Measurements from ENCODE around the gene SEC11A. TPM values are rescaled to one million over a fixed set of nuclear protein-coding genes. Genes with fewer than 3 reads are reported as not detected.

The SEC11A gene
- total and polyA plus RNA-seq, 4 donors: 56.7 to 90.2 (median 71.3) TPM

GRCh38 chr15:84669726-84670125 lies 46.2 kb downstream of the SEC11A start (continued):
- TF ChIP-seq NR2F2 (IDR thresholded peaks at IDR 0.05) (no peak), CTCF (IDR thresholded peaks at IDR 0.05; ENCODE audit: low read depth, low read length, missing input control) (no peak), JUND (IDR thresholded peaks at IDR 0.05) (no peak), HNF4G (IDR thresholded peaks at IDR 0.05) (no peak)

GRCh38 chr15:84668221-84668982 lies 47.5 kb downstream of the SEC11A start:
- Histone ChIP-seq H3K27ac (ENCODE audit: low read depth in 1 of 2, low read length in 2 of 2) (no peak overlapping the region), H3K4me3 (ENCODE audit: low read depth in 1 of 3, low read length in 3 of 3) (no peak overlapping the region), H3K36me3 (ENCODE audit: control insufficient read depth in 4 of 4, insufficient read depth in 3 of 4, low read depth in 1 of 4, low read length in 3 of 4) (peaks cover 5 to 36% (median 16%) of the 10 kb centered on the region in 4 donors), H3K27me3 (ENCODE audit: control insufficient read depth in 4 of 4, insufficient read depth in 4 of 4, low read length in 3 of 4) (no peaks in the 10 kb centered on the region), H3K9me3 (ENCODE audit: control insufficient read depth in 4 of 4, low read length in 3 of 4) (no peaks in the 10 kb centered on the region), H3K4me1 (ENCODE audit: control insufficient read depth in 4 of 4, insufficient read depth in 4 of 4, low read length in 3 of 4) (peaks cover 0 to 10% (median 7%) of the 10 kb centered on the region in 4 donors), H3K9ac (ENCODE audit: low read depth in 1 of 2, low read length in 2 of 2) (no peak overlapping the region)
- no peak for DNase-seq (ENCODE audit: low spot score)
- no peak for TF ChIP-seq FOXA1 (IDR thresholded peaks at IDR 0.05)
- no peak for TF ChIP-seq SP1 (IDR thresholded peaks at IDR 0.05)
- no peak for TF ChIP-seq RAD21 (IDR thresholded peaks at IDR 0.05)
- no peak for TF ChIP-seq HNF4A (conservative IDR thresholded peaks at IDR 0.05)
- no peak for TF ChIP-seq RXRA (IDR thresholded peaks at IDR 0.05)
- TF ChIP-seq ZBTB33 (IDR thresholded peaks at IDR 0.05): no peak
- no peak for TF ChIP-seq MAX (IDR thresholded peaks at IDR 0.05)
- no peak for TF ChIP-seq NR2F2 (IDR thresholded peaks at IDR 0.05)
- whole genome bisulfite sequencing: 98% methylated on average over 3 of the region's 3 CpGs

- Histone ChIP-seq H3K9me3 (ENCODE audit: control insufficient read depth in 4 of 4, low read length in 3 of 4) (no peaks in the 10 kb centered on the region), H3K27me3 (ENCODE audit: control insufficient read depth in 4 of 4, insufficient read depth in 4 of 4, low read length in 3 of 4) (no peaks in the 10 kb centered on the region), H3K4me1 (ENCODE audit: control insufficient read depth in 4 of 4, insufficient read depth in 4 of 4, low read length in 3 of 4) (peaks cover 0 to 3% (median 2%) of the 10 kb centered on the region in 4 donors), H3K36me3 (ENCODE audit: control insufficient read depth in 4 of 4, insufficient read depth in 3 of 4, low read depth in 1 of 4, low read length in 3 of 4) (peaks cover 5 to 36% (median 16%) of the 10 kb centered on the region in 4 donors), H3K27ac (ENCODE audit: low read depth in 1 of 2, low read length in 2 of 2) (no peak overlapping the region), H3K4me3 (ENCODE audit: low read depth in 1 of 3, low read length in 3 of 3) (no peak overlapping the region), H3K9ac (ENCODE audit: low read depth in 1 of 2, low read length in 2 of 2) (no peak overlapping the region)
- no peak for DNase-seq (ENCODE audit: low spot score)
- TF ChIP-seq RXRA (IDR thresholded peaks at IDR 0.05) (no peak), RAD21 (IDR thresholded peaks at IDR 0.05) (no peak), SP1 (IDR thresholded peaks at IDR 0.05) (no peak), ZBTB33 (IDR thresholded peaks at IDR 0.05) (no peak), FOXA2 (IDR thresholded peaks at IDR 0.05) (no peak), HNF4G (IDR thresholded peaks at IDR 0.05) (no peak), YY1 (IDR thresholded peaks at IDR 0.05) (no peak), NR2F2 (IDR thresholded peaks at IDR 0.05) (no peak), REST (IDR thresholded peaks at IDR 0.05) (no peak), FOXA1 (IDR thresholded peaks at IDR 0.05) (no peak), ATF3 (IDR thresholded peaks at IDR 0.05) (no peak), EGR1 (IDR thresholded peaks at IDR 0.05; ENCODE audit: low read depth in 2 of 2) (no peak), JUND (IDR thresholded peaks at IDR 0.05) (no peak), TAF1 (conservative IDR thresholded peaks at IDR 0.05) (no peak), HNF4A (conservative IDR thresholded peaks at IDR 0.05) (no peak)
- WGBS: 83% methylated on average over 2 of the region's 2 CpGs
Measured at GRCh38 chr15:84666373-84666772, 49.6 kb downstream of the SEC11A start.

Data from liver (tissue), 9 donors.